GM21528 (cell line): ENCODE results near the gene GPD2.

ENCODE experiments used
- ATAC-seq: cut with Tn5 transposase; IDR thresholded peaks from one replicate; pipeline ENCODE4 v1.9.1; 2021; ENCODE audit warnings: mild to moderate bottlenecking, moderate library complexity; ENCODE audit not compliant: unreplicated experiment, low FRiP score

GPD2 gene

DNA sequence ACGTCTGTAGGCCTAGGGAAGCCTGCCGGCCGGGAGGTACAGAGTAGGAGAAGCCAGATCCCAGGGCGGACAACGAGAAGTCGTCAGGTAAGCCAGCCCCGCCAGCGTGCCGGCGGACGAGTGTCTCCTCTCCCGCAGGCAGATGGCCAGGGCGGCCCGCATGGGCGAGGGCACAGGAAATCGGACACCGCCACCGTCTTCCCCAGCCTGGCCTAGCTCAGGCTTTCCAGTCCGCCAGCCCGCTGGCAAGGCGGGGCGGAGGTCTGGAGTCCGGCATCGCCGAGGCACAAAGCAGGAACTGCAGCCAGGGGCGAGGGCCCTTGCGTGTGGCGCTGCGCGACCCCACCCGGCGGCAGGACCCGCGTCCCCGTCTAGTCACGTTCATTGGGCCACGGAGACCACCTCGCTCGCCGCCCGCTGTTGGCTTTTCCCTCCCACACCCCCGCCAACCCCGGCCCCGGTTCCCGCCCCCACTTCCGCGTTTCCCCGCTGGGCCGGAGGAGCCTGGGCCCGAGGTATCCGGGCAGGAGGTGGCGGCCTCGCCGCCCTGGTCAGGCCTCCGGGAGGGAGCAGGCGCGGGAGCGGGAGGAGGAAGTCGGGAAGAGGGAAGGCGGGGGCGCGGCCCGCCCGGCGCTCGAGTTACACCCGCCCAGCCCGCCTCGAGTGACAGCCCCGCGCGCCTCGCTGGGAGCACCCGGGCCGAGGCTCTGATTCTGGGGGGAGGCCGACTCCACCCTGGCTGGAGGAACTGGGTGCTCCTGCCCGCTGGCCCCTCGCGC, at the start of gene GPD2:
TSS of gene GPD2 (plus strand) at position 662 of the 779 bp plus-strand sequence. CDS start 39,727 bp downstream, outside the sequence.
- ATAC-seq = peak; percentile 56

DNA sequence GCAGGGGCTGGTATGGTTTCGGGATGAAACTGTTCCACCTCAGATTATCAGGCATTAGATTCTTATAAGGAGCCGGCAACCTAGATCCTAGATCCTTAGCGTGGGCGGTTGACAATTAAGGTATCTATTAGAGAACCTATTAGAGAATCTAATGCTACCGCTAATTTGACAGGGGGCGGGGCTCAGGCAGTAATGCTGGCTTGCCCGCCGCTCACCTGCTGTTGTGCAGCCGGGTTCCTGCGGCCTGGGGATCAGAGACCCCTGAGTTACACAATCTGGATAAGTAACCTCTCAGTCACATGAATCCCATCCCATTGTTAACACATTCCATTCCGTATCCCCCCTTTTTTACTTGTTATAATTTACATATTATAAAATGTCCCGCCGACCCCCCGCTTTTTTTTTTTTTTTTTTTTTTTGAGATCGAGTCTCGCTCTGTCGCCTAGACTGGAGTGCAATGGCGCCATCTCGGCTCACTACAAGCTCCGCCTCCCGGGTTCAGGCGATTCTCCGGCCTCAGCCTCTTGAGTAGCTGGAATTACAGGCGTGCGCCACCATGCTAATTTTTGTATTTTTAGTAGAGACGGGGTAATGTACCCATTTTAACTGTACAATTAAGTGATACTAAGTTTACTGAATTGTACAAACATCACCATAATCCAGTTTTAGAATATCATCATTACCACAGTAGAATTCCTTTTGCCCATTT, 42.0 kb upstream of the GPD2 start:
- no peak for ATAC-seq

DNA sequence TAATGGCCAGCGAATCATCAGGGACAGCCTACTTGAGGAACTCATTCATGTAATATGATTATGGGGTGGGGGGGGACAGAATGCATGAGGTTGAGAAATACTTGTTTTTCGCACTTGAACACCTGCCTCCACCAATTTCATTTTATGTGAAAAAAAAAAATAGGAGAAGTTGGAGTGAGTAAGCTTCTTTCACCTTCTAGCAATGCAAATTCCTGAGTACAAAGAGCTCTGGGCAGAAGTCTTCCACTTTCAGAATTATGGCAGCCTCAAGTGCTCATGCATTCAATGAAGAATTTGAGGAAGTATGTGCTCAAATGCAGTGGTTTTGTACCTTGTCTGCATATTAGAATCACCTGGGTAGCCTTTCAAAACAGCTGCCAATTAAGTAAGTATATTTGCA, 40.1 kb upstream of the GPD2 start:
- peak; percentile 27 for ATAC-seq

DNA sequence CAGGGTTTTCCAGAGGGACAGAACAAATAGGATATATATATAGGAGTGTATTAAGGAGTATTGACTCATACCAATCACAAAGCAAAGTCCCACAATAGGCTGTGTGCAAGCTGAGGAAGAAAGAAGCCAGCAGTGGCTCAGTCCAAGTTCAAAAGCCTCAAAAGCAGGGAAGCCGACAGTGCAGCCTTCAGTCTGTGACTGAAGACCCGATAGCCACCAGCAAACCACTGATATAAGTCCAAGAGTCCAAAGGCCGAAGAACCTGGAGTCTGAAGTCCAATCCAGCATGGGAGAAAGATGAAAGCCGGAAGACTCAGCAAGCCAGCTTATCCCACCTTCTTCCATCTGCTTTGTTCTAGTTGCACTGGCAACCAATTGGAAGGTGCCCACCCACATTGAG, 39.0 kb upstream of the GPD2 start:
- ATAC-seq = no peak

DNA sequence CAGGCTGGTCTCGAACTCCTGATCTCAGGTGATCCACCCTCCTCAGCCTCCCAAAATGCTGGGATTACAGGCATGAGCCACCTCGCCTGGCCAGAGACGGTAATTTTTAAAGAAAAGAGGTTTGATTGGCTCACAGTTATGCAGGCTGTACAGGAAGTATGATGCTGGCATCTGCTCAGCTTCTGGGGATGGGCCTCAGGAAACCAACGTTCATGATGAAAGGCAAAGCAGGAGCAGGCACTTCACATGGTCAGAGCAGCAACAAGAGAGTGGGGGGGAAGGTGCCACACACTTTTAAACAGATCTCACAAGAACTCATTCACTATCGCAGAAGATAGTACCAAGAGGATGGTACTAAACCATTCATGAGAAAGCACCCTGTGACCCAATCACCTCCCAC, 38.0 kb upstream of the GPD2 start:
- ATAC-seq = no peak

DNA sequence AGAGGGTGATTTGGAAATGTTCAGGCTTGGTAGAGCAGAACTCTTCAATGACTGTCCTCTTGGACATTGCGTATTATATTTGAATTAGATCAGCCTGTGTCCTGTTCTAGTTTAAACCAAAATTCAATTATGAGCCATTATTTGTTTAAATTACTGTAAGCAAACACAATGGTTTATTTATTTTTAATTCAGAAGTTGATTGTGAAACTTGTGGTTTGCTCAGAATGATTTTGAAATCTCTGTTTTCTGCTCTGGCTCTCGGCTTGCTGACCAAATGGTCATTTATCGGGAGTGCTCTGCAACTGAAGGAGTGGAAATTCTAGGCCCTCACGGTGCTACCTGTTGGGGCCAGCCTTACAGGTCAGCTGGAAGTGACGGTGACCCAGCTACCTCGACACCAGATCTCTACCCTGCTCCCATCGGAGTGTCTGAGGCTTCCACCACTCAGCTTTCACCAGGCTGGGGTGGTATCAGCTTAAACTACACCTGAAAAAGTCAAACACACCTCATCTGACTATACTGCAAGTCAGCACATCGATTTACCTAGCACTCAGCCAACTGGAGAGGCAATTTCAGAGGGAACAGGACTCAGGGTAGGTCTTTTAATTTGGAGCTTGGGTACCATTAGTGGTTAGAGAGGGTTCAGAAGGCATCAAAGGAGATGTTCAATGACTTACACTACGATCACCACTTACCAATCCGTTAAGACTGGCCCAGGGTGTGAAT, 36.8 kb upstream of the GPD2 start:
- ATAC-seq = peak; percentile 1

DNA sequence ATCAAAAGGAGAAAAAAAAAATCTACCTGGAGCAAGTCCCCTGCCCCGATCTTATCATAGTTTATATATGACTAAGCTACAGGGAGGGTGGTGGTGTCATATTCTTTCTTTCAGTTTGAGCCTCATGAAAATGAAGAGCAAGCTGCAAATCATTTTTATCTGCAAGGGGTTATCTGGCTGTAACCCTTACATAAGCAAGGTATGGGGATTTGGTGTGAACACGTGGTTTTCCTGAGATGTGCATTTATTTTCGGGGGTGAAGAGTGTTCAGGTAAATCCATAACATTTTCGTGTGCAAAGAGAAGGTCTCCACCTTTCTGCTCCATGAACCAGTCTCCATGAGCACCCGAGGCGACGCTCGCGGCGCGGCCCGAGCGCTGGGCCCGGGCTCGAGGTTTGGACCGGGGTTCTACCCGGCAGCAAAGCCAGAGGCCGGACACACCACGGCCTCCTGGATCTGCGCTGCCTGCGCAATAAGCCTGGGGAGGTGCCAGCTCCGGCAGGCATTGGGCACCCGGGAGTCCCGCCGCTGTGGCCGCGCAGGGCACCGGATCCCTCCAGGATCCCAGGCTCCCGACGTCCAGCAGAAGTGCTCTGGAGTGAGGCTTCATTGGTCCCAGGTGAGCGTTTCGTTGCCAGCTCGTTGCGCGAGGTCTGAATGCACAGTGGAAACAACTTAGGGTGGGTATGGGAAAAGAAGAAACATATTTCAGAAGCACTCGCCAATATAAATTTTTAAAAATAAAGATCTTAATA, 36.1 kb upstream of the GPD2 start:
- ATAC-seq = peak; percentile 46

DNA sequence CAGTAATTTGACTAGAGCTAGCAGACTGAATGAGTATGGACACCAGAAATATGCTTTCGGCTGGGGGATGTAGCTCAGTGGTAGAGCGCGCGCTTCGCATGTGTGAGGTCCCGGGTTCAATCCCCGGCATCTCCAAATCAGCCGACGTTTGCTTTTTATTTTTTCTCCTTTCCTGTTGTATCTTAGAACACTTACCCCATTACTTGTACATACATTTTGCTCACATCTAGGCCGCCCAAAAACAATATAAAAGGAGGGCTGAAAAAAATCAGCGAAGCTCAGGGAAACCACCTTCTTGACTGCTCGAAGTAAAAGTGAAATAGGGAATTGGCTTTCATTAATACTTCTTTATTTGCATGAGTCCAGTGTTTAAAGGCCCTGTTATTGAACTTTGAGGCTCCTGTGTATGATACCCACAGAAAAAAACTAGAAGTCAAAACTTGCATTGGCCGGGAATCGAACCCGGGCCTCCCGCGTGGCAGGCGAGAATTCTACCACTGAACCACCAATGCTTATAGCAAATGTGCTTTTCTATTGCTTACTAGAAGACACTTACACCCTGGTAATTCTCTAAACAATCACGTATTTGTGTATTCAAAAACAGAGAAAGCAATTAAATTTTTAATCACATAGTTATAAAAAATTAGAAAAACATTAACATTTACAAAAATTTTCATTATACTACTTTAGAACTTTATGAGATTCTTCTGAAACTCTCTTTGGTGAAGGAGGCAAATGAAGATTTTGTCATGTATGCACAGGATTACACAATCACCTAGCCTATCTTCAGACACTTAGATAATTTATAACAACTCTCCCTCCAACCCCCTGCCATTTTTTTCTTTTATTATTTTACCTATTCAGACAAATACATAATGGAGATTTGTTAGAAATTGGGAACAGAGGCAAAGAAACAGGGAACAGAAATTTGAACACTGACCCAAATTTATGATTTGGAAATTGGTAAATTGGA, 35.2 kb upstream of the GPD2 start:
- peak; percentile 74 for ATAC-seq

DNA sequence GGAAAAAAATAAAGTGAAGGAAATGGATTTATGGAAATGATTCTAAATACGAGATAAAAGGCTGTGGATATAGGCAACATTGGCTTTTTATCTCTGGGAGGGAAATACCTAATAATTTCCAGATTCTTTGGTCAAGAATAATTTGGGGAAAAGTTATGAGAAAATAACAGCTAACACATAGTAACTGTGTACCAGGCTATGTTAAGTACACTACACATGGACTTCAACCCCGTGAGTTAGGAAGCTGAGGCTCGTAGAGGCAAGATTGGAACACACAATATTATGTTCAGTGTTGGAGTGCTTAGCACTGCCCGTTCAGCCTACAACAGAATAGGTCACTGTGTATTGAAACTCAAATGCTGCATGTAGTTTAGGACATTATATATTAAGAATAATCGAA, 34.3 kb upstream of the GPD2 start:
- no peak for ATAC-seq

DNA sequence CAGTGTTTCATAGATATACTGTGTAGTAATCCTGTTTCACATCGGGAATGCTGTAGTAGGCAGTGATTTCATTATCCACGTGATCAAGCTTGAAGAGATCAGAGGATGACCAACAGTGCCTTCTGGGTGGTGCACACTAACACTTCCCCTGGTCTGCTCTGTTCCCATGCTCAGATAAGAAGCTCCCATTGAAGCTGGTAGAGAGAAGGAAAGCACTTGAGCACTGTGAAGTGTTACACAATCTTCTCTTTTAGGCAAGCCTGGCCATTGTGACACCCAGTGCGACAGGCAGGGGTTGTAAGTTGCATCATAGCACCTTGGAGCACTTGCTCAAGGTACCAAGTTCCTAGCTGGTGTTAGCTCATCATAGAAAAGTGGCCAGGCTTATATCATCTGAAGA, 30.6 kb upstream of the GPD2 start:
- no peak for ATAC-seq

DNA sequence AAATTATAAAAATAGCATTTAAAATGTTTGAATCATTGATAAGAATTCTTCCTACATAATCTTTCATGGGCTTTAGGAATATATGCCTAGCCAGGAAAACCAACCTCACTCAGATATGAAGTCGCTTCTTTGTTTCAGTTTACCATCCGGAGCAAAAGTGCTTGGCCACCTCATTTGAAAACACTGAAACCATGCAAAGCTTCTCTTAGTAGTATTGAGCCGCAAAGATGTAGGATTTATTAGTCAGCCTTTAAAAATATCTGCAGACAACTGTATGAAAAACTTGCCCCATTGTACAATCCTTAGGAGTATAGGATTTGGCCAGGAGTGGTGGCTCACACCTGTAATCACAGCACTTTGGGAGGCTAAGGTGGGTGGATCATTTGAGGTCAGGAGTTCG, 24.3 kb upstream of the GPD2 start:
- ATAC-seq = no peak

DNA sequence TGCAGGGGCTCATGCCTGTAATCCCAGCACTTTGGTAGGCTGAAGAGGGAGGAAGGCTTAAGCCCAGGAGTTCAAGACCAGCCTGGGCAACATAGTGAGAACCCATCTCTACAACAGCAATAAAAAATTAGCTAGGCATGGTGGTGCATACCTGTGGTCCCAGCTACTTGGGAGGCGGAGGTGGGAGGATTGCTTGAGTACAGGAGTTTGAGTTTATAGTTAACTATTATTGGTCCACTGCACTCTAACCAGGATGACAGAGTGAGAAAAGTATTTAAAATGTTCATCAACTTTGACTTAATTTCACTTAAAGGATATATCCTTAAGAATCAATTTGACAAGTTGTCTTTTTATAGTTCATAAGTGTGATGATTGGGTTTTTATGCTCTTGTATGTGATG, 14.3 kb upstream of the GPD2 start:
- ATAC-seq = no peak

DNA sequence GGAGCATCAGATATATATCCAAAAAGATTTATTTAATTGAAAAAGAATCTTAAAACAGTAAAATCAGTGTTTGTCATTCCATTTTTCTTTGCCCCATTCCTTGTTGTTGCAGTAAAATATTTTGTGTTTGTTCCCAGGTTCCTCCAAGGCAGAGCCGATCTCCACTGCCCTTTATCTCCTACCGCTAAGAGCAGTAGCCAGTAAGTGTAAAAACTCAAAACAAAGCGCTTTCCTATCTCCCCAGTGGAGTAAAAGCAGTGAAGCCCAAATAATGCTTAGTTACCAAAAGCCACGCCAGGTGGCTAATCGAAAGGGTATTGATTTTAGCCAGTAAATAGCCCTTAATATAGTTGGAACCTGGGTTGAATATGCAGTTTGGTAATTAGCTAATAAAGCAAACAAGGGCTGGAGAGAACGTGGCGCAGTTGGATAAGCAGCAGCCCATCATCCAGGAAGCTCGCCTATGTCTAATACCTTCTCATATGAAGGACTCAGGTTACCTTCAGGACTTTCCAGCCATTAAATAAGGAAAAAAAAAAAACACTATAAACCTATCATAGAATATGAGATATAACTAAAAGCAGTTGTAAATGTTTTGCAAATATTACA, 12.4 kb upstream of the GPD2 start:
- ATAC-seq = no peak

DNA sequence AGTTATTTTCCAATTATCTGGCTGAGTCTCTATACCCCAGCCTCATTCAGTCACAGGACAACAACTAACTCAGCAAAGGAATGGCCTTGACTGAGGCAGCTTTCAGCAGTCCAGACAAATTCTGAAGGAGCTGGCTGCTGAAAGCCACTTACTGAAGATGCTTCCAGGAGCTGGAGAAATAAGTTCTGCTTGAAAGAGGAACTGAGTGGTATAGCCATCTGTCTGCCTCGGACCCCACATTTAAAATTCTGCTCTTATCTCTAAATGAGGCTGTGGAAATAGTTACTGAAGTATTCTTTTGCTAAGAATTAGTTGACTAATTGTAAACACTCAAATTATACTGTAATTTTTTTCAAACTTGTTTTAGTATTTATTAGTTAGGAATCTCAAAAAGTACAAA, 9.1 kb upstream of the GPD2 start:
- no peak for ATAC-seq

DNA sequence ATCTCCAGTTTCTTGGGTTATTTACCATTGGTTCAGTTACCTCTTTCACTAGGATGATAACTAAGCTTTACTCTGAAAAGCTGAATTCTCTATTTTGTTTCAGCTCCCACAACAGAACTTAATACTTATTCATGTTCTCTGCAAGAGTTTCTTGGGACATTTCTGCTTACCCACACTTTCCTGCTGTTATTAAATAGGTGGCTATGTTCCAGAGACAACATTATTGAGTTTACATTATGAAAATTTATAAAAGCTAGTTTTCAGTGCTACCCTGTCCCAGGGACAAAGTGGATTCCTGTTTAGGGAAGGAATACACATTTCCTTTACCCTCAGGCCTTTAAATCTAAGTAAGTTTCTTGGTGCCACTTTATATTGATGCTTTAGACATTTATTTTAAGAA, 7.0 kb upstream of the GPD2 start:
- no peak for ATAC-seq

DNA sequence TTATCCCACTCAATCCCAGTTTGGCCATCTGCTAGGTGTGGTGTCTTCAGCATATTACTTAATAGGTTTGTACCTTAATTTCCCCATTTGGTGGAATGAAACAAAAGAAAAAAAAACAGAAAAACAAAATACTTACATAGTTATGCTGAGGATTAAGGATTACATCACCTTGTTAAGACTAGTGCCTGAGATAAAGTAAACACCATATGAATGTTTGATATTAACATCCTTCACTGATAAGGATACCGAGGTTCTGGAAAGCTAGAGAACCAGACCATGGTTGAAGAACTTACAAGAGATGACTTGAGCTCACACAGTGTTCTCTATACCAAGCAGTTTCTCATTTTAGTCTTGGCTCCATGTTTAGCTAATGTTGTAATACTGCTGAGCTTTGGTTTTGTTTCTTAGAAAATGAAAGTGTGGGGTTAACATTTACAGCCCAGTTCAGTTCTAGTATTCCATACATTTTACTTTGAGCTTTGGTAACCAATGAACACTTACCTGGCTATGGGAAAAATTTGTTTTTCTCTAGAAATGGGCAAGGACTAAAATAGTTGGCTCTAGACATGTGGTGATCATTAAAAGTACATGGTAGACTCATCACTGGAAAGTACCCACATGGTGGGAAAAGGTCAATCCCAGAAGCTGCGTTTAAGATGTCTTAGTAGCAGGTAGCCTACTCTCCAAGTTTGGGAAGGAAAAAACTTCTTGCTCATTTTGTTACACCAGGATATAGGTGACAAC, 5.8 kb upstream of the GPD2 start:
- peak; percentile 22 for ATAC-seq

DNA sequence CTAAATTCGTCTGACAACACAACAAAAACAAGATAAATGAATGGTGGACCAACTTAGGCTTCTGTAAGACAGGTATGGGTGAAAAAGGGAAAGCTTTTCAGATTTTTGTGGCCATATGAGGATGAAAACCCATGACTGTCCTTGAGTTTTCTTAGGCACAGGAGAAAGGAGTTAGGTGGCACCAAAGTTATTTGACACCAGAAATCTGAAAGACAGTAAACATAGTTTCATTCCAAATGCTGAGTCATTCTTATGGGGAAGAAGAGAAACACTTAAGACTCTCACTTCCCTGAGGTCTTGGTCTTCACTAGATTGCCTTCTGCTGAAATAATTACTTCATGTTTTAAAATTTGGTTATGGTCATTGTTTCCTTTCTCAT, 5.2 kb upstream of the GPD2 start:
- ATAC-seq = peak; percentile 69

DNA sequence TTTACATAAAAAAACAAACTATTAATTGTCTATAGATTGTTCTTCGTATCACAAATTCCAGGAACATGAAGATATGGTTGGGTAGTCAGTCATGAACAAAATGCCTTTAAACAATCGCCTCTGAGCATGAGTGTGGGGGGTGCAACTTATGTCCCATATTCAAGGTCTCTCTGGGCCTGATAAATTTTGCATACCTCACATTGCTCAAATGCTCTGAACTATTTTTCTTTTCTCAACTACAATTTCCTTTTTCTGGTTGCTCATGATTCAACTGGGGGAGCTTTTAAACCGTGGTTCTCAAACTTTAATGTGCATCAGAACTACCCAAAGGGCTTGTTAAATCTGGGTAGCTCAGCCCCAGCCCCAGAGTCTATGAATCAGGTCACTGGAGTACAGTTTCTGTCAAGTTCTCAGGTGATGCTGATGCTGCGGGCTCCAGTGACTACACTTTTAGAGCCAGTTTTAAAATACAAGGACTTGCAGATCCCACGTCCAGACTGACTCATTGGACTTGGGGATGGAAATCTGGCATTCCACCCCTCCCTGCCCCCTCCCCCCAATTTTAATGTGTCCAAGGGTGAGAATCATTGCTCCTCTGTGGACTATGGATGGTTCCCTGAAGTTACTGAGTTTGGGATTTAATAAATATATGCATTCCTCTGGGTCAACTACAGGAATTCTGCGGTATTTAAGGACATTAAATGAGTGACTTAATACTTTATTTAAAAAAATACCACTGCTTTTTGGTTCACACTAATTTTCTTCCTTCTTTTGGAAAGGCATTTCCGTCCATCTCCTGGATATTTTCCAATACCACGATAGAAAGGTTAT, 1.5 kb upstream of the GPD2 start:
- no peak for ATAC-seq
